Endothelial cell of umbilical vein (primary cell): ENCODE measurements around the gene EML1. TPM values are rescaled to one million over a fixed set of nuclear protein-coding genes. Genes with fewer than 3 reads are reported as not detected.

Experiments
- BruUV-seq: library from RNA; stranded (reverse); fragments of 400-500 nt; replicated peaks from 2 replicates; lab custom pipeline; 2021; lab: Mats Ljungman, UMichigan
- CTCF ChIA-PET: fragments of 300-600, 350-600 bp; sonication (Branson Sonifier 250); formaldehyde crosslinking; loops from one replicate; lab custom pipeline; 2021; ENCODE audit warnings: antibody characterized with exemption, inconsistent platforms; lab: Charles Lee
- POLR2A ChIA-PET: fragments of 300-600, 350-600 bp; sonication (Branson Sonifier 250); formaldehyde crosslinking; loops from one replicate; lab custom pipeline; 2021; ENCODE audit warnings: antibody characterized with exemption, inconsistent platforms; lab: Charles Lee
- DNase-seq: peaks from one replicate; pipeline ENCODE4 v3.0.0-alpha.2; 2011; ENCODE audit warnings: low read depth, low spot score
- FAIRE-seq: peaks from 2 replicates; lab custom pipeline; 2011; peaks lifted over from hg19 to GRCh38; lab: Jason Lieb, UNC
- H2AFZ ChIP-seq: 2 replicates; pipeline ENCODE4 v1.6.0; 2012; ENCODE audit warnings: low read depth, low read length, control low read depth, inconsistent platforms
- H3K27ac ChIP-seq: 2 replicates; pipeline ENCODE4 v1.5.1; 2011; ENCODE audit warnings: low read depth, mild to moderate bottlenecking, control low read depth, low read length, moderate library complexity; ENCODE audit not compliant: insufficient read depth
- H3K27me3 ChIP-seq, 2 experiments: 2 replicates each; pipeline versions ENCODE4 v1.6.0 to v1.6.1; 2011; ENCODE audit warnings: low read length in 2 of 2, mixed read lengths in 1 of 2; ENCODE audit not compliant: control insufficient read depth in 2 of 2, insufficient read depth in 2 of 2
- H3K36me3 ChIP-seq, 2 experiments: 2 replicates in 1 of 2; 3 replicates in 1 of 2; pipeline ENCODE4 v1.5.1; 2011; ENCODE audit warnings: low read length in 2 of 2, mild to moderate bottlenecking in 1 of 2, moderate library complexity in 1 of 2; ENCODE audit not compliant: control insufficient read depth in 2 of 2, insufficient read depth in 2 of 2; ENCODE audit errors: extremely low read depth in 1 of 2
- H3K4me1 ChIP-seq: 3 replicates; pipeline ENCODE4 v1.5.1; 2011; ENCODE audit warnings: mild to moderate bottlenecking, low read length; ENCODE audit not compliant: control insufficient read depth, insufficient read depth; ENCODE audit errors: extremely low read depth
- H3K4me2 ChIP-seq: 2 replicates; pipeline ENCODE4 v1.6.1; 2011; ENCODE audit warnings: low read length, control low read depth, mixed read lengths; ENCODE audit not compliant: insufficient read depth
- H3K4me3 ChIP-seq, 3 experiments: fragments of 200-600 bp in 1 of 3; sonication (generic), shearing (Covaris generic) in 1 of 3; replicated peaks in 1 of 3; 2 replicates each; pipeline ENCODE4 v1.5.1; 2011 to 2016; ENCODE audit warnings: control low read depth in 3 of 3, low read length in 3 of 3, mild to moderate bottlenecking in 2 of 3, inconsistent platforms in 1 of 3, low read depth in 1 of 3, moderate library complexity in 1 of 3; ENCODE audit not compliant: insufficient read depth in 1 of 3
- H3K79me2 ChIP-seq: 2 replicates; pipeline ENCODE4 v1.6.0; 2012; ENCODE audit warnings: low read length, inconsistent platforms; ENCODE audit not compliant: control insufficient read depth, insufficient read depth
- H3K9ac ChIP-seq: replicated peaks from 2 replicates; pipeline ENCODE3; 2011; ENCODE audit warnings: low read length, control low read depth; ENCODE audit not compliant: insufficient read depth; ENCODE audit errors: extremely low read depth
- H3K9me1 ChIP-seq: replicated peaks from 3 replicates; pipeline ENCODE4 v1.6.0; 2011; ENCODE audit warnings: mild to moderate bottlenecking, low read length; ENCODE audit not compliant: control insufficient read depth, insufficient read depth; ENCODE audit errors: extremely low read depth
- H3K9me3 ChIP-seq: replicated peaks from 2 replicates; pipeline ENCODE4 v1.5.1; 2012; ENCODE audit warnings: low read length, inconsistent platforms; ENCODE audit not compliant: control insufficient read depth, insufficient read depth
- H4K20me1 ChIP-seq: replicated peaks from 2 replicates; pipeline ENCODE3; 2011; ENCODE audit warnings: mild to moderate bottlenecking, low read length; ENCODE audit not compliant: control insufficient read depth, insufficient read depth; ENCODE audit errors: extremely low read depth
- CTCF ChIP-seq, 2 donors: IDR thresholded peaks; 1 replicate in 1 of 2; 2 replicates in 1 of 2; pipeline ENCODE4 v1.5.1; 2011; ENCODE audit warnings: low read length in 2 of 2, mild to moderate bottlenecking in 2 of 2, moderate library complexity in 2 of 2, control low read depth in 1 of 2, inconsistent platforms in 1 of 2, low read depth in 1 of 2; ENCODE audit not compliant: insufficient read depth in 1 of 2; ENCODE audit errors: extremely low read depth in 1 of 2
- EZH2 ChIP-seq: IDR thresholded peaks from 2 replicates; pipeline ENCODE4 v1.6.1; 2012; ENCODE audit warnings: borderline replicate concordance, low read depth, mild to moderate bottlenecking, moderate library complexity, low read length, inconsistent platforms; ENCODE audit not compliant: severe bottlenecking
- FOS ChIP-seq: IDR thresholded peaks from 2 replicates; pipeline ENCODE4 v1.6.1; 2011; ENCODE audit warnings: mild to moderate bottlenecking, low read length, moderate library complexity, borderline replicate concordance; ENCODE audit not compliant: insufficient read depth
- GATA2 ChIP-seq: IDR thresholded peaks from 2 replicates; pipeline ENCODE4 v1.7.0; 2011; ENCODE audit warnings: low read depth, mild to moderate bottlenecking, moderate library complexity, mixed read lengths, low read length; ENCODE audit not compliant: insufficient read length, insufficient read depth
- JUN ChIP-seq: IDR thresholded peaks from 2 replicates; pipeline ENCODE4 v1.6.1; 2011; ENCODE audit warnings: borderline replicate concordance, low read depth; ENCODE audit not compliant: insufficient read length, insufficient read depth
- MAX ChIP-seq: IDR thresholded peaks from 2 replicates; pipeline ENCODE4 v1.6.1; 2011; ENCODE audit not compliant: insufficient read depth, insufficient read length
- MYC ChIP-seq: IDR thresholded peaks from one replicate; pipeline ENCODE4 v1.6.1; 2011; ENCODE audit warnings: mild to moderate bottlenecking, low read depth, low read length
- POLR2A ChIP-seq: IDR thresholded peaks from 2 replicates; pipeline ENCODE4 v1.6.1; 2012; ENCODE audit warnings: low read depth, mild to moderate bottlenecking, control low read depth, low read length
- POLR2AphosphoS5 ChIP-seq: IDR thresholded peaks from 2 replicates; pipeline ENCODE4 v1.6.1; 2012; ENCODE audit warnings: low read depth, mild to moderate bottlenecking, control low read depth, low read length, moderate library complexity; ENCODE audit not compliant: insufficient read depth
- dilution Hi-C: fragments of 300-500 bp; cut with MboI; formaldehyde crosslinking; loops from one replicate; pipeline ENCODE4 v1.15.0; 2019; ENCODE audit warnings: low sequenced_read_pairs; ENCODE audit not compliant: extremely low pct_ligation_motif_present
- intact Hi-C: fragments of 100-400 bp; cut with micrococcal nuclease; formaldehyde crosslinking; loops from one replicate; pipeline ENCODE4 v1.10.0; 2022
- polyA plus RNA-seq, 4 experiments: library from polyadenylated mRNA; depleted of rRNA in 3 of 4; stranded (reverse) in 3 of 4; unstranded in 1 of 4; fragments of >200 nt; gene quantifications; 2 replicates each; pipeline versions ENCODE4 v1.2.1 to v1.2.3, GENCODE V29; 2011 to 2012; ENCODE audit warnings: missing spikeins in 1 of 4
- total RNA-seq: library from RNA; stranded (reverse); gene quantifications from 2 replicates; pipeline ENCODE4 v1.2.3, GENCODE V29; 2021

EML1 gene
- total and polyA plus RNA-seq, 2 donors (not counting 3 experiments of a cell fraction or from before 2014, with no cell fraction given), result 22.9 to 33.0 TPM

GRCh38 chr14:99831903-99832685, 38.9 kb downstream of the EML1 start:
- H3K36me3 ChIP-seq, result no peaks in the 10 kb centered on the region
- no peak overlapping the region for H3K4me3 ChIP-seq
- DNase-seq, result no peak
- H4K20me1 ChIP-seq, result peaks cover 3% of the 10 kb centered on the region
- TF ChIP-seq JUN, result no peak
- no peak for TF ChIP-seq GATA2
- TF ChIP-seq POLR2A, result no peak
- no peak for TF ChIP-seq FOS
- no peak for TF ChIP-seq CTCF (IDR thresholded peaks at IDR 0.05; ENCODE audit: extremely low read depth in 1 of 2, insufficient read depth in 1 of 2, low read depth in 1 of 2, low read length in 2 of 2)
- no peak for TF ChIP-seq MYC
- TF ChIP-seq POLR2AphosphoS5, result no peak
- TF ChIP-seq EZH2, result no peak
- no peak for TF ChIP-seq MAX
- no peaks in the 10 kb centered on the region for H3K27me3 ChIP-seq
- no peak for FAIRE-seq
- no peak overlapping the region for H3K9ac ChIP-seq
- intact Hi-C loops (no loop called here), dilution Hi-C loops (no loop called here)
- H3K27ac ChIP-seq, result no peak overlapping the region
- H3K79me2 ChIP-seq, result peaks cover 3% of the 10 kb centered on the region
- H3K4me2 ChIP-seq, result no peak overlapping the region
- no peaks in the 10 kb centered on the region for H3K9me1 ChIP-seq
- no peaks in the 10 kb centered on the region for H3K9me3 ChIP-seq
- H2AFZ ChIP-seq, result no peak overlapping the region
- ChIA-PET POLR2A (no interaction called here), CTCF (no interaction called here)
- BruUV-seq, result no TSS peak
- H3K4me1 ChIP-seq, result no peaks in the 10 kb centered on the region
